Left kidney (tissue), 2 donors: Measurements from ENCODE around the gene TEDC1. TPM values are rescaled to one million over a fixed set of nuclear protein-coding genes. Genes with fewer than 3 reads are reported as not detected.

Source experiments
- DNase-seq: peaks from one replicate; pipeline ENCODE4 v3.0.0-alpha.2; 2013
- polyA plus RNA-seq: library from polyadenylated mRNA; unstranded; fragments of 120-200 nt; gene quantifications from one replicate; pipeline ENCODE4 v1.2.1, GENCODE V29; 2013; ENCODE audit not compliant: insufficient read length

Gene TEDC1
- polyA plus RNA-seq, 1 donor: 5.6 TPM

DNA sequence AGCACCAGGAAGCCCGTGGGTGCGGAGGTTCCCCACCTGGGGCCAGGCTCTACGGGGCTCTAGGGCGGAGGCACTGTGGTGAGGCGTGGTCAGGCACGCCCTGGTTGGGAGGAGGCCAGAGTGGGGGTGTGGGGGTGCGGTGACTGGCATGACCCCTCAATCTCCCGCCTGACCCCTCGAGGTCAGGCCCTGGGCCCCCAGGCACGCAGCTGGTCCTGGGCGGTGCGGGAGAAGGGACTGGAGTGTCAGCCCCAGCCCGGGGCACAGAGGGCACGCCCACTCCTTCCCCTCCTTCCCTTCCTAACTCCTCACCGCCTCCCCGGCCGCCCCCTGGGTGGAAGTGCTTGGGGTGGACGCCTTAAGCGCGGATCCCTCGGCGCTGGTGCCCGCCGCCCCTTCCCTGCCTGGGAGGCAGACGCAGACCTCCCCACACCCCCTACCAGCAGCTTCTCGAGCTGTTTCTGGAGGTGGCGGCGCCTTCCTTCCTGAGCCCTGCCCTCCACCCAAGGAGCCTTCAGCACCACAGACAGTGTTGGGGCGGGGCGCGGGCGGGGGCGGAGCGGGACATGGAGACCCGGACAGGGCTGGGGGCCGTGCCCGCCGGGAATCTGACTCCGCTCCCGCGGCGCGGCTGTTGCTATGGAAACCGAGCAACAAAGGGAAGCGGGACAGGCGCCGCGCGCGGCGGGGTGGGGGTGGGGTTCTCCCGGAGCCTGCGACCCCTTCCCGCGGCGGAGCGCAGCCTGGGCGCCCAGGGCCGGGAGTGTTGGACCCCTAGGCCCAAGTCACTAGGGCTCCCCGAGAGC, 17.2 kb upstream of the TEDC1 start:
- DNase-seq: peak; percentile 95

GRCh38 chr14:105474483-105475268, 16.4 kb upstream of the TEDC1 start, which contains the start of gene CRIP2:
Gene CRIP2 (plus strand): TSS chr14:105474821. CDS start chr14:105474863, 42 bp downstream.
- DNase-seq: peak; percentile 45

- peak; percentile 32 for DNase-seq
These were observed 15.6 kb upstream of the TEDC1 start for GRCh38 chr14:105475269-105476096.

DNA sequence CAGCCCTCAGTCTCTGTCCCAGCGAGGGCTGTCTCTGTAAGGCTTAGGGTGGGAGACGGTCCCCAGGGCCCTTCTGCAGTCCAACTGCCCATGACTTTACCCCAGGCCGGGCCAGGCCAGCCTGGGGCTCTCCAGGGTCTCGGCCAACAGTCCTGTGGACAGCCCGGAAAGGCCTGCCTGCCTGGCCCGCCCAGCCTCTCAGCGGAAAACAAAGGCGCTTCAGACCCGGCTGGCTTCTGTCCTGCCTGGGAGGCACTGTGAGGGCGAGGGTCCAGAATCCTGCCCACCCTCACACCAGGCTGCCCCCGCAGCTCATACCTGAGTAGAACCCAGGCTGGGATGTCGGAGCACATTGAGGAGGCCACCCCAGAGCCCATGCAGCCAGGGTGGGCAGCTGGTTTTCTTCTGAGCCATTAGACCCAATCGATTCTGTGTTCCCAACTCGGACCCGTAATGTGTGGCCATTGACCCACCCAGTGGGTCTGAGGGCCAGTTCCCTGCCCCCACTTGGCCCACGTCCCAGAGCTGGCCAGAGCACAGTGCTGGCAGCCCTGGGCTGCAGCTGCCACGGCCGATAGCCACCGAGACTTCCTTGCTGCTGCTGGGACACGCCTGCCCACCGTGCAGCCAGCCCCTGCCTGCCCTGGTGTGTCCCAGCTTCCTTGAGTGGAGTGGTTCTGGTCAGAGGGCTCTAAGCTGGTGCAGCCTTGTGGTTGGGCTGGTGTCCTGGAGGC, 14.8 kb upstream of the TEDC1 start:
- DNase-seq: peak; percentile 19

- no peak for DNase-seq
These were observed 14.0 kb upstream of the TEDC1 start for GRCh38 chr14:105476831-105477659.

- peak; percentile 29 for DNase-seq
These were observed 13.2 kb upstream of the TEDC1 start for GRCh38 chr14:105477660-105478397.

DNA sequence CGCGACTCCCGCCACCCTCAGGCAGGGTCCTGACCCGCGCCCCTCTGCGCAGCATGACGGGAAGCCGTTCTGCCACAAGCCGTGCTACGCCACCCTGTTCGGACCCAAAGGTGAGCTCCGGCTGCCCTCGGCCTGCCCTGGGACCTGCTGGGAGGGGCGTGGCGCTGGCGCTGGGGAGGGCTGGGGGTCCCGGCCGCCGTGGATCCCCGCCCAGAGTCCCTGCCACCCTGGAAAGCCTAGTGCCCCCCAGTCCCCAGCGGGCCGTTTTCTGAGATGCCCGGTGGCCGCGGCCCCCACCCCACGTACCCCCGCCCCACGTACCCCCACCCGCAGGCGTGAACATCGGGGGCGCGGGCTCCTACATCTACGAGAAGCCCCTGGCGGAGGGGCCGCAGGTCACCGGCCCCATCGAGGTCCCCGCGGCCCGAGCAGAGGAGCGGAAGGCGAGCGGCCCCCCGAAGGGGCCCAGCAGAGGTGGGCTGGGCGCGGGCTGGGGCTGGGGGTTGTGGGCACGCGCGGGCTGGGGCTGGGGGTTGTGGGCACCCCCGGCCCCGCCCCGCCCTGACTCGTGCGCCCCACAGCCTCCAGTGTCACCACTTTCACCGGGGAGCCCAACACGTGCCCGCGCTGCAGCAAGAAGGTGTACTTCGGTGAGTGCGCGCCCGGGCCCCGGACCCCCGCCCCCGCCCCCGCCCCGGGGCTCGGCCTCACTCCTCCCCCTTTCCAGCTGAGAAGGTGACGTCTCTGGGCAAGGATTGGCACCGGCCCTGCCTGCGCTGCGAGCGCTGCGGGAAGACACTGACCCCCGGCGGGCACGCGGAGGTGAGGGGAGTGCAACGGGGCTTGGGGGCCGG, 12.4 kb upstream of the TEDC1 start:
- no peak for DNase-seq

DNA sequence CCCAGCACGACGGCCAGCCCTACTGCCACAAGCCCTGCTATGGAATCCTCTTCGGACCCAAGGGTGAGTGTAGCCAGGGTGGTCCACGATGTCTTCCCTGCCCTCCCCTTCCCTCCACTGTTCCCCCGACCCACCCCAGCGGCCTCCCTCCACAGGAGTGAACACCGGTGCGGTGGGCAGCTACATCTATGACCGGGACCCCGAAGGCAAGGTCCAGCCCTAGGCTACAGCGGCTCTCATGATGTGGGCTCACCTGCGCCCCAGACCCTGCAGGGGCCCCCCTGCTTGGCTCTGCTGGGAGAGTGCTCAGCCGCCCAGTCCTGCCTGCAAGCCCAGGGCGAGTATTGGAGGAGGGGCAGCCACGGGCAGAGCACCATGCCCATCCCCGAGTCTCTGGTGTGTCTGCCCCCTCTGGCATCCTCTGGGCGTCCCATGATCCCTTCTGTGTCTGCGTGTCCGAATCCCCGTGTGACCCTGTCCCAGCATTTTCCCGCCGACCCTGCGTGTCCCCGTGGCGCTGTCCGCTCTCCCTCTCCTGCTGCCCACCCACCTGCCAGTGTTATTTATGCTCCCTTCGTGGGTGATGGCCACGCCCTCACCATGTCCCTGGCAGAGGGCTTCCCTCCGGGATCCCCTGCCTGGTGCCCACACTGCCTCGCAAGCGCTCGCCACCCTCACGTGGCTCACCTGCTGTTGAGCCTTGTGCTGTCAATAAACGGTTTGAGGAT, 11.5 kb upstream of the TEDC1 start:
- DNase-seq: no peak

DNA sequence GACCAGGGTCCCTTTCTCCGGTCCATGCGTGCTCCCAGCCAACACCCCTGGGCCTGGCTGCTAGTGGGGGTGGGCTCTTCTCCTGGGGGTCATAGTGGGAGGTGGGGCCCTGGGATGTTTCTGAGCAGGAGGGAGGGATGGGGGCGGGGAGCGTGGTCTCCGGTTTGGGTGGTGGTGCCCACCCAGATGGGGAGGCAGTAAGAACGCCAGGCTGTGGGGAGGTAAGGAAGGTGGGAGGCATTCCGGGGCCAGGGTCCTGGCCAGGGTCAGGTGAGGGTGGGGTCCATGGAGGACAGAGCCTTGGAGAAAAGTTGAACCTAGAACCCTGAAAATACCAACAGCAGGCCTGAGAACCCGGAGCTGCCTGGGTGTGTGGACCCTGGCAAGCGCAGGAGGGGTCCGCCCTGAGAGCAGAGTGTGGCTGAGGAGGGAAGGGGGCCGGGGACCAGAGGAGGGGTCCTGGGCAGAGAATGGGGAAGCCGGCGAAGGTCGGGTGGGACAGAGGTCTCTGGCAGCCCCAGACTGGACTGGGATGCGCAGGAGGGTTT, 10.8 kb upstream of the TEDC1 start:
- DNase-seq: no peak

GRCh38 chr14:105480807-105481801, 9.9 kb upstream of the TEDC1 start:
- DNase-seq: peak; percentile 92

- DNase-seq: peak; percentile 97
These were observed 9.1 kb upstream of the TEDC1 start for GRCh38 chr14:105481886-105482457.

GRCh38 chr14:105482486-105483110, 8.4 kb upstream of the TEDC1 start:
- DNase-seq: no peak

DNA sequence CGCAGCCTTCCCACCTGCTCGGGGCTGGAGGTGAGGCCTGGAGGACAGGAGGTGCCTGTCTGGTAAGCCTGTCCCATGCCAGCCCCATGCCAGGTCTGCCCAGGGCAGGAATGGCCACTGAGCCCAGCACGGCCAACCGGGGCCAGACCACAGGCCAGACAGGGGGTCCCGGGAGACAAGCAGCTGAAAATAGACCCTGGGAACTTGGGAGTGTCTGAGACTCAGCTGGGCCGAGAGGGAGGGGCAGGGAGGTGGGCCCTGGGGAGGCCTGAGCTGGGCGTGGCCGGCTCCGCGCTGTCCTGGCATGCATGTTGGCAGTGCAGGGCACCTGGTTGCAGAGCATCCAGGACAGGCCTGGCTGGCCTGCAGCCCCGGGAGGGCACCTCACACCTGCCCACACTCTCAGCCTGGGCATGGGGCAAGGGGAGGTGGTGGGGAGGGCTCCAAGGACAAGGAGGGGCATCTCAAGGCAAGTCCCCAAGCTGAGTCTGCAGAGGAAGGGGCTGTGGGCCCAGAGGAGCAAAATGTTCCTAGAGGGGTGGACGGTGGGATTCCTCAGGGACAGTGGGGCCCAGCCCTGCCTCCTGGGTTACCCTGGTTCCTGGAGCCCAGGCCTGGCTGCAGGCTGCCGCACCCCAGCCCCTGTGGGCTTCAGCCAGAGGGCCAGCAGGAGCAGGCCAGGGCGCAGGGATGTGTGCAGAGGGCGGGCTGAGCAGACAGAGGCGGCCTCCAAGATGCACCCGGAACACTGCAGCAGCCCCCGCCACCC, 7.6 kb upstream of the TEDC1 start:
- DNase-seq: no peak

GRCh38 chr14:105484069-105484996, 6.7 kb upstream of the TEDC1 start:
- no peak for DNase-seq
